ENCODE measurements around the gene DMD. TPM values are rescaled to one million over a fixed set of nuclear protein-coding genes. Genes with fewer than 3 reads are reported as not detected.

DMD gene
- total and polyA plus RNA-seq, 2 of the 8 experiments (the other 6 are each of a cell fraction or from before 2014, with no cell fraction given), result 4.8 to 7.4 TPM

DNA sequence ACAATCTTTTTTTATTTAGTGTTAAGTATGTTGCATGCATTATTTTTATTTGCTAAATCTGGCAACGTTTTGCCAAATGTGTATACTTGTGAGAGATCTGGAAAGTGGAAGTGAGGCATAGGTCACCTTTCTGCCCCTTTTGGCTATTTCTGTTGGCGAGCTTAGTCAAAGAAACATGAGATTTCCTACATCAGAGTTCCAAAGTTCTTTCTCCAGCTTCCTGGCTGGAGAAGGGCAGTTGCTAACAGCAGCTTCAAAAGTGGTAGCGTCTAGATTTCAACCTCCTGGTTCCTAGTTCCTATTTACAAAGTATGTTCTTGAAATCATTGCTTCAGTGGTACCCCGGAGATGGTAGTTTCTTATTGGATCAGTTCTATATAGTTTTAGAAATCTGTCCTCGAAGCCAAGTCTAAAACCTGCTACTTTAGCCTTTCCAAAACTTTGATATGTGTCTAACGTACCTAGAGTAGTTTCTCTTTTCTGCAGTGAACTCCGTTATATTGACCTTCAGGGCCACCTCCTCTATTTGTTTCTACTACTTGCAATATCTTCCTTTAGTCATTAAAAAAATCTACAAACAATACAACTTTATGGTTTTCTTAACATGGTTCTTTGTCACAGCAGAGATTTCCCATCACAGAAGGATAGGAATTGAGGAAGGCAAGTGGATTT, 1683.8 kb downstream of the DMD start (continued):
- TF ChIP-seq BCL11A (IDR thresholded peaks at IDR 0.05; ENCODE audit: low read depth in 2 of 2, low read length in 2 of 2), result no peak

All from H1 (cell line).